Measurements from ENCODE around the gene TEX11. TPM values are rescaled to one million over a fixed set of nuclear protein-coding genes. Genes with fewer than 3 reads are reported as not detected.
"Not testable (repeated sequence)": the region's sequence is repeated elsewhere in the genome, so short reads cannot be mapped to it uniquely, and the experiment has no call there.

TEX11 gene
- total and polyA plus RNA-seq, 10 of the 15 experiments (the other 5 are each of a cell fraction or from before 2014, with no cell fraction given), result not detected

- no peaks in the 10 kb centered on the region for H3K4me1 ChIP-seq (ENCODE audit: control insufficient read depth, insufficient read depth, low read length)
- ChIA-PET POLR2A (no interaction called here), SMC1A (ENCODE audit: uncharacterized antibody, unreplicated experiment) (interaction anchor here (1.2 kb wide), 1 partner anchor 9 kb away, joined by 3 read pairs; no protein-coding TSS in a partner anchor), RAD21 (ENCODE audit: unreplicated experiment) (no interaction called here), CTCF (no interaction called here)
- no peak overlapping the region for H3K4me2 ChIP-seq (ENCODE audit: control insufficient read depth, insufficient read depth)
- no peaks in the 10 kb centered on the region for H3K36me3 ChIP-seq (ENCODE audit: control insufficient read depth in 2 of 2, insufficient read depth in 2 of 2, low read length in 1 of 2)
- no peaks in the 10 kb centered on the region for H3K79me2 ChIP-seq (ENCODE audit: control insufficient read depth, insufficient read depth, low read length)
- TF ChIP-seq REST (IDR thresholded peaks at IDR 0.05; ENCODE audit: low read depth, low read length) (no peak), CUX1 (IDR thresholded peaks at IDR 0.05; ENCODE audit: insufficient replicate concordance, low read depth, low read length) (no peak), ZNF24 (IDR thresholded peaks at IDR 0.05) (no peak), POLR2A (IDR thresholded peaks at IDR 0.05; ENCODE audit: low read depth, low read length) (no peak), USF1 (IDR thresholded peaks at IDR 0.05; ENCODE audit: borderline replicate concordance, extremely low read length, insufficient read depth, low read depth, low read length) (no peak), HDGF (IDR thresholded peaks at IDR 0.05) (no peak), NFIC (IDR thresholded peaks at IDR 0.05; ENCODE audit: low read depth, low read length) (no peak)
- BruUV-seq (replicated peaks), result no TSS peak
- ATAC-seq (no peak), DNase-seq (ENCODE audit: low read depth, low spot score) (no peak), FAIRE-seq (no peak)
- no peak overlapping the region for H3K4me3 ChIP-seq
- in situ Hi-C loops (cut with MboI), result no loop called here
- WGBS (ENCODE audit: insufficient coverage, insufficient replicate concordance, low lambda C conversion rate, missing lambda C conversion rate), result 3% methylated on average over 3 of the region's 3 CpGs
- intact Hi-C loops (cut with micrococcal nuclease; ENCODE audit: unreplicated experiment), result no loop called here
- H2AFZ ChIP-seq (ENCODE audit: control insufficient read depth, low read depth, low read length), result no peak overlapping the region
- no peak overlapping the region for H3K27ac ChIP-seq (ENCODE audit: control insufficient read depth, insufficient read depth)
- H3K27me3 ChIP-seq (replicated peaks in 1 of 2; ENCODE audit: control insufficient read depth in 2 of 2, insufficient read depth in 2 of 2, low read length in 1 of 2), result no peaks in the 10 kb centered on the region
- H3K9me3 ChIP-seq (replicated peaks; ENCODE audit: control insufficient read depth, insufficient read depth, low read length), result no peaks in the 10 kb centered on the region
- no peaks in the 10 kb centered on the region for H4K20me1 ChIP-seq (ENCODE audit: control insufficient read depth, insufficient read depth)
- no peak overlapping the region for H3K9ac ChIP-seq (ENCODE audit: control insufficient read depth, insufficient read depth, low read length)
These were observed 214.0 kb downstream of the TEX11 start for GRCh38 chrX:70694339-70695122.

GRCh38 chrX:70679455-70679854 is 229.1 kb downstream of the TEX11 start:
- FAIRE-seq; CTCF ChIA-PET; POLR2A ChIA-PET; H3K79me2 ChIP-seq (ENCODE audit: control insufficient read depth, insufficient read depth, low read length); H3K36me3 ChIP-seq (ENCODE audit: control insufficient read depth in 2 of 2, insufficient read depth in 2 of 2, low read length in 1 of 2); ATAC-seq; H3K27me3 ChIP-seq (replicated peaks in 1 of 2; ENCODE audit: control insufficient read depth in 2 of 2, insufficient read depth in 2 of 2, low read length in 1 of 2); H3K9me3 ChIP-seq (replicated peaks; ENCODE audit: control insufficient read depth, insufficient read depth, low read length); RAD21 ChIA-PET (ENCODE audit: unreplicated experiment); H3K4me2 ChIP-seq (ENCODE audit: control insufficient read depth, insufficient read depth); H2AFZ ChIP-seq (ENCODE audit: control insufficient read depth, low read depth, low read length); H3K4me1 ChIP-seq (ENCODE audit: control insufficient read depth, insufficient read depth, low read length); in situ Hi-C loops (cut with MboI); H3K9ac ChIP-seq (ENCODE audit: control insufficient read depth, insufficient read depth, low read length); SMC1A ChIA-PET (ENCODE audit: uncharacterized antibody, unreplicated experiment); DNase-seq (ENCODE audit: low read depth, low spot score); H3K27ac ChIP-seq (ENCODE audit: control insufficient read depth, insufficient read depth); H3K4me3 ChIP-seq; H4K20me1 ChIP-seq (ENCODE audit: control insufficient read depth, insufficient read depth); BruUV-seq (replicated peaks): not testable (repeated sequence)
- intact Hi-C loops (cut with micrococcal nuclease; ENCODE audit: unreplicated experiment), result loop anchor here (10.0 kb wide), 1 partner anchor 55 kb away; no protein-coding TSS in a partner anchor
- WGBS (ENCODE audit: insufficient coverage, insufficient replicate concordance, low lambda C conversion rate, missing lambda C conversion rate), result 83% methylated on average over 9 of the region's 33 CpGs

Data from GM12878 (cell line).